ENCODE data around the gene ZGRF1.

DNA sequence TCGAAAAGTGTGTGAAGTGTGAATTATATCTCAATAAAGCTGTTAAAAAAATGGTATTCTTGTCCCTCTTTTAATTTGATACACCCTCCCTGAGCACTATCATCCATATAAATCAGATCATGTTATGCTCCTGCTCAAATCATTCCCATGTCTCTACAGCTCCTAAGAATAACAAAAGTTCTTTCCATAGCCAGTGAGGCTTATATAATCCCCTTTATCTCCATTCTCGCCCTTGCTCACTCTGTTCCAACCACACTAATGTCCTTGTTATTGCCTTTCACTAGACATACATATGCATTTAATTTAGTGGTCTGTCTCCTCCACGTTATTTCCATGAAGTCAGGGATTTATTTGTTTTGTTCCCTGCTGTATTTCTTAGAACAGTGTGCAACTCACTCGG is 10.5 kb downstream of the ZGRF1 start:
- no peak for TF ChIP-seq CTCF (IDR thresholded peaks at IDR 0.05)
- TF ChIP-seq EP300 (IDR thresholded peaks at IDR 0.05) = no peak
